ENCODE measurements around the gene MFSD11. TPM values are rescaled to one million over a fixed set of nuclear protein-coding genes. Genes with fewer than 3 reads are reported as not detected.

The MFSD11 gene
- total and polyA plus RNA-seq, 2 of the 8 experiments (the other 6 are each of a cell fraction or from before 2014, with no cell fraction given): 17.7 to 19.8 TPM

- H4K91ac ChIP-seq (replicated peaks; ENCODE audit: insufficient read length, low read length): no peak overlapping the region
- no peak overlapping the region for H2BK12ac ChIP-seq (ENCODE audit: low read depth, low read length)
- no peak overlapping the region for H3K18ac ChIP-seq (ENCODE audit: extremely low read depth, low read length)
- H3K9ac ChIP-seq (replicated peaks in 1 of 4; ENCODE audit: extremely low read depth in 1 of 4, low read depth in 3 of 4, low read length in 3 of 4): no peak overlapping the region
- H3K27ac ChIP-seq (ENCODE audit: low read depth, low read length): no peak overlapping the region
- no peak overlapping the region for H4K5ac ChIP-seq (ENCODE audit: insufficient read length, low read depth, low read length)
- no peaks in the 10 kb centered on the region for H3K23me2 ChIP-seq (ENCODE audit: low read depth, low read length)
- H2BK15ac ChIP-seq (ENCODE audit: low read length): no peak overlapping the region
- 92% methylated on average over 13 of the region's 13 CpGs; no CpG with 5 or more reads in 1 of the 2 experiments for WGBS, 2 experiments (ENCODE audit: extremely low coverage in 1 of 2, insufficient coverage in 1 of 2, insufficient read length in 1 of 2, insufficient replicate concordance in 2 of 2, low coverage in 1 of 2, low lambda C conversion rate in 2 of 2, missing lambda C conversion rate in 1 of 2)
- POLR2A ChIA-PET (ENCODE audit: partially characterized antibody): interaction anchor here (1.2 kb wide), 2 partner anchors 18 to 132 kb away, joined by 3 to 4 read pairs; no protein-coding TSS in a partner anchor
- DNase-seq (ENCODE audit: low read depth in 1 of 2, low spot score in 2 of 2): no peak
- no peak overlapping the region for H2BK20ac ChIP-seq (ENCODE audit: low read length)
- no peak overlapping the region for H3K23ac ChIP-seq (ENCODE audit: insufficient read length)
- no peaks in the 10 kb centered on the region for H4K20me1 ChIP-seq (replicated peaks in 1 of 2; ENCODE audit: control insufficient read depth in 1 of 2, insufficient read depth in 2 of 2, low read length in 2 of 2)
- no peak overlapping the region for H3K14ac ChIP-seq (ENCODE audit: insufficient read length)
- H2AK5ac ChIP-seq (ENCODE audit: low read depth, low read length): no peak overlapping the region
- H3K79me1 ChIP-seq (ENCODE audit: low read depth, low read length): no peaks in the 10 kb centered on the region
- no peak for FAIRE-seq
- TF ChIP-seq PHF8 (conservative IDR thresholded peaks at IDR 0.05; ENCODE audit: low read depth, low read length) (no peak), POLR2AphosphoS5 (IDR thresholded peaks at IDR 0.05; ENCODE audit: low read depth, low read length) (no peak), HDAC2 (IDR thresholded peaks at IDR 0.05; ENCODE audit: borderline replicate concordance in 1 of 2, low read depth in 2 of 2, low read length in 2 of 2) (no peak), ASH2L (IDR thresholded peaks at IDR 0.05; ENCODE audit: low read length) (no peak), TAF1 (IDR thresholded peaks at IDR 0.05; ENCODE audit: low read depth, low read length) (no peak), KDM5A (IDR thresholded peaks at IDR 0.05; ENCODE audit: low read length) (no peak), CBX8 (IDR thresholded peaks at IDR 0.05; ENCODE audit: borderline replicate concordance, low read depth, low read length) (no peak), GABPA (IDR thresholded peaks at IDR 0.05; ENCODE audit: borderline replicate concordance, insufficient read depth, low read length) (no peak)
- H3K36me3 ChIP-seq (ENCODE audit: control insufficient read depth in 2 of 4, insufficient read depth in 4 of 4, low read length in 3 of 4): no peaks in the 10 kb centered on the region
- H2BK5ac ChIP-seq (ENCODE audit: low read depth, low read length): no peak overlapping the region
- H3K4me2 ChIP-seq (ENCODE audit: insufficient read depth in 1 of 2, low read depth in 2 of 2, low read length in 2 of 2): no peak overlapping the region
- H2AFZ ChIP-seq (ENCODE audit: low read length): no peak overlapping the region
- H3K4ac ChIP-seq (replicated peaks; ENCODE audit: insufficient read length, low read depth, low read length): no peak overlapping the region
- no peak overlapping the region for H3K56ac ChIP-seq (replicated peaks; ENCODE audit: insufficient read length, low read depth, low read length)
- no peaks in the 10 kb centered on the region for H3K79me2 ChIP-seq (ENCODE audit: control insufficient read depth in 1 of 2, insufficient read depth in 2 of 2, low read length in 2 of 2)
- H4K8ac ChIP-seq (ENCODE audit: extremely low read depth, insufficient read depth, low read length): no peak overlapping the region; the same call in 1 of the 2 replicates
- CTCF ChIA-PET (ENCODE audit: partially characterized antibody): interaction anchor here (0.6 to 13.1 kb wide), 7 partner anchors 10 to 299 kb away, joined by 3 to 155 read pairs (median 4); partner anchors contain the start of gene MXRA7
- peaks cover 0 to 9% (median 4%) of the 10 kb centered on the region in 4 experiments; a peak in 6 of 7 replicates for H3K4me1 ChIP-seq (replicated peaks in 1 of 4; ENCODE audit: control insufficient read depth in 3 of 4, insufficient read depth in 4 of 4, low read length in 3 of 4)
- no peaks in the 10 kb centered on the region for H3K9me3 ChIP-seq (ENCODE audit: insufficient read depth in 2 of 2, low read depth in 1 of 2, low read length in 1 of 2)
- no peaks in the 10 kb centered on the region; a peak in 1 of 7 replicates for H3K27me3 ChIP-seq (replicated peaks in 1 of 4; ENCODE audit: control insufficient read depth in 3 of 4, extremely low read depth in 1 of 4, insufficient read depth in 3 of 4, low read length in 3 of 4)
- no peak overlapping the region for H3K4me3 ChIP-seq (ENCODE audit: extremely low read depth in 1 of 4, insufficient read depth in 2 of 4, low read depth in 3 of 4, low read length in 4 of 4)
- no peak overlapping the region for H2BK120ac ChIP-seq (replicated peaks; ENCODE audit: low read depth, low read length)
Observed at GRCh38 chr17:76690596-76691280, 47.2 kb upstream of the MFSD11 start.
